Activated naive CD8-positive, alpha-beta T cell treated with anti-CD3 and anti-CD28 coated beads, Interleukin-2, amount 10 ng/mL, durations not matched to agents 7 days and 5 days (primary cell): ENCODE measurements around the gene ATXN1. TPM values are rescaled to one million over a fixed set of nuclear protein-coding genes. Genes with fewer than 3 reads are reported as not detected.
A peak's percentile ranks its signal among the peaks of the same experiment; 100 is the strongest.

Source experiments
- ATAC-seq: fragments of 150-1000 bp; cut with Tn5 transposase; one replicate; pipeline ENCODE4 v1.10.0; 2021; ENCODE audit warnings: low read depth, moderate library complexity
- POLR2A ChIA-PET: fragments of 350-600 bp; sonication (Branson Sonifier 250); formaldehyde crosslinking; loops from one replicate; lab custom pipeline; 2021; ENCODE audit warnings: antibody characterized with exemption; lab: Charles Lee
- DNase-seq: peaks from one replicate; pipeline ENCODE4 v3.0.0; 2021
- H3K27ac Mint-ChIP-seq: one replicate; pipeline ENCODE4 v1.8.0; 2022; ENCODE audit warnings: mild to moderate bottlenecking, mixed read lengths
- H3K27me3 Mint-ChIP-seq: one replicate; pipeline ENCODE4 v1.8.0; 2022; ENCODE audit warnings: mild to moderate bottlenecking, moderate library complexity, mixed read lengths
- H3K36me3 Mint-ChIP-seq: one replicate; pipeline ENCODE4 v1.8.0; 2021; ENCODE audit warnings: mild to moderate bottlenecking, mixed read lengths
- H3K4me1 Mint-ChIP-seq: one replicate; pipeline ENCODE4 v1.8.0; 2021; ENCODE audit warnings: mixed read lengths
- H3K4me3 Mint-ChIP-seq: one replicate; pipeline ENCODE4 v1.8.0; 2022; ENCODE audit warnings: mild to moderate bottlenecking, moderate library complexity, mixed read lengths
- H3K9me3 Mint-ChIP-seq: one replicate; pipeline ENCODE4 v1.8.0; 2021; ENCODE audit warnings: mixed read lengths
- total RNA-seq, 2 experiments: library from RNA; stranded (reverse); gene quantifications; one replicate each; pipeline ENCODE4 v1.2.3, GENCODE V29; 2021

Gene ATXN1
- total RNA-seq, 2 experiments from 2014 or later: 63.6 to 67.2 TPM

DNA sequence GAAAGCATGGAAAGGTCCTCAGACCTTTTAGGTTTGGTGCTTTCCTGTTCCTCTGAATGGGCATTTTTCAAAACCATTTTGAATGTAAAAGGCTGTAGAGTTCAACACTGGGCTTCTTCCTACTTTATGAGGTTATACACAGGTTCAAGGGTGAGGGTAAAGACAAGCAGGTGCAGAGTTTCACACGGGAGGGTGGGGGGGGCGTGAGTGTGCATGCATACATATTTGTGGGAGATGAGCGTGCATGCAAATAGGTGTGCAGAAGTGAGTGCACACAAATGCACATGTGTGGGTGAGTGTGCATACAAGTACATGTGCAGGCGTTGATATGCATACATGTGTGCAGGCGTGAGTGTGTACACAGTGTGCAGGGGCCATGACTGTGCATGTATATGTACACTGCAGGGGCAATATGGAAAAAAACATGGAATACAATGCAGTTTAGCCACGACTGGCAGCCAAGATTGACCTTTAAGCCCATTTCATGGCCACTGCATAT, 339.7 kb downstream of the ATXN1 start:
- Mint-ChIP-seq H3K4me3 (peak overlapping the region; percentile 65), H3K36me3 (peaks cover 17% of the 10 kb centered on the region), H3K4me1 (peaks cover 45% of the 10 kb centered on the region), H3K9me3 (no peaks in the 10 kb centered on the region), H3K27ac (peak overlapping the region; percentile 88), H3K27me3 (no peaks in the 10 kb centered on the region)
- POLR2A ChIA-PET: interaction anchor here (1.0 to 1.8 kb wide), 4 partner anchors 14 to 341 kb away, joined by 5 to 12 read pairs (median 6); partner anchors contain the start of gene ATXN1
- no peak for DNase-seq
- peak; percentile 43 for ATAC-seq

DNA sequence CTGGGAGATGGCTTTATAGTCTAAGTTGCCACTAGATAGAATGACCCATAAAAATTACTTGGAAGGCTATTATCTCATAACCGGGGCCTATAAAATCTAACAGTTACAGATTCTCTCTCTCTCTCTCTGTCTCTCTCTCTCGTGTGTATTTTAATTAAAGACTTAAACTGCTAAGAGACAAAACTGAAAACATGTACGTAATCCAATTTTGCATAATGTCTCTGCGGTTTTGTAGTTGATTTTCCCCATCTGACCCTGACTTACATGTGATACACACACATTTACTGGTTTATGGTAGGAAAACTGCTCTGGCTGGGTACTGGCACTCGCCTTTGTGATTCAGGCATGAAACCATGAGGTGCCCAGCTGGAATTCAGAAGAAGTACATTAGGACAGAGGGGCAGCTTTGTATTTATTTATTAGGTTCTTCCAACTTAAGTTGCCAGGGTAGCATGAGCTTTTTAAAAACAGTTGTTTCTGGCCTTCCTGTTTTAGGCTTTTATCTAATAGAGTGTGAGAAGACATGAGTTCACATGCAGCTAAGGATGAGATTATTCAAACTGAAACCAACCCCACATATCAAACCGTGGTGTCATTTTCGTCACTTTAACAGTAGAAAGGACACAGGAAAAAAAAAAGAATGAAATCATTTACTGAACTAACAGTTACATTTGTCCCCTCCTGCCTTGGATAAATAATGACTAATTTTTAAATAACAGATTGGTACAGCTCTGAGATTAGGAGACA, 340.4 kb downstream of the ATXN1 start:
- H3K9me3 Mint-ChIP-seq: no peaks in the 10 kb centered on the region
- H3K27me3 Mint-ChIP-seq: no peaks in the 10 kb centered on the region
- peak overlapping the region; percentile 65 for H3K4me3 Mint-ChIP-seq
- peak overlapping the region; percentile 88 for H3K27ac Mint-ChIP-seq
- POLR2A ChIA-PET: interaction anchor here (0.6 to 1.8 kb wide), 7 partner anchors 10 to 341 kb away, joined by 3 to 12 read pairs (median 6); partner anchors contain the start of gene ATXN1
- H3K36me3 Mint-ChIP-seq: peaks cover 13% of the 10 kb centered on the region
- ATAC-seq: peak; percentile 91
- H3K4me1 Mint-ChIP-seq: peaks cover 41% of the 10 kb centered on the region
- DNase-seq: no peak

- Mint-ChIP-seq H3K36me3 (peaks cover 11% of the 10 kb centered on the region), H3K4me3 (peak overlapping the region; percentile 65), H3K9me3 (no peaks in the 10 kb centered on the region), H3K27ac (peak overlapping the region; percentile 88), H3K27me3 (no peaks in the 10 kb centered on the region), H3K4me1 (peaks cover 40% of the 10 kb centered on the region)
- DNase-seq (no peak), ATAC-seq (no peak)
- POLR2A ChIA-PET: interaction anchor here (0.6 to 1.8 kb wide), 7 partner anchors 10 to 342 kb away, joined by 3 to 12 read pairs (median 6); partner anchors contain the start of gene ATXN1
Observed at GRCh38 chr6:16420337-16420714, 340.9 kb downstream of the ATXN1 start.

- ATAC-seq (no peak), DNase-seq (no peak)
- Mint-ChIP-seq H3K27ac (peak overlapping the region; percentile 88), H3K36me3 (peaks cover 11% of the 10 kb centered on the region), H3K27me3 (no peaks in the 10 kb centered on the region), H3K9me3 (no peaks in the 10 kb centered on the region), H3K4me1 (peaks cover 40% of the 10 kb centered on the region), H3K4me3 (peak overlapping the region; percentile 65)
- POLR2A ChIA-PET: interaction anchor here (1.2 to 1.8 kb wide), 4 partner anchors 17 to 342 kb away, joined by 5 to 12 read pairs (median 6); partner anchors contain the start of gene ATXN1
Observed at GRCh38 chr6:16419636-16420336, 341.5 kb downstream of the ATXN1 start.

GRCh38 chr6:16418151-16418550, 343.1 kb downstream of the ATXN1 start:
- Mint-ChIP-seq H3K27ac (no peak overlapping the region), H3K36me3 (peaks cover 9% of the 10 kb centered on the region), H3K4me1 (peaks cover 49% of the 10 kb centered on the region), H3K9me3 (no peaks in the 10 kb centered on the region), H3K4me3 (no peak overlapping the region), H3K27me3 (no peaks in the 10 kb centered on the region)
- POLR2A ChIA-PET: no interaction called here
- ATAC-seq: no peak
- no peak for DNase-seq

GRCh38 chr6:16415677-16416076, 345.6 kb downstream of the ATXN1 start:
- H3K4me3 Mint-ChIP-seq: no peak overlapping the region
- ATAC-seq (no peak), DNase-seq (no peak)
- H3K9me3 Mint-ChIP-seq: no peaks in the 10 kb centered on the region
- peaks cover 1% of the 10 kb centered on the region for H3K36me3 Mint-ChIP-seq
- no peak overlapping the region for H3K27ac Mint-ChIP-seq
- POLR2A ChIA-PET: no interaction called here
- H3K4me1 Mint-ChIP-seq: peaks cover 28% of the 10 kb centered on the region
- H3K27me3 Mint-ChIP-seq: no peaks in the 10 kb centered on the region

DNA sequence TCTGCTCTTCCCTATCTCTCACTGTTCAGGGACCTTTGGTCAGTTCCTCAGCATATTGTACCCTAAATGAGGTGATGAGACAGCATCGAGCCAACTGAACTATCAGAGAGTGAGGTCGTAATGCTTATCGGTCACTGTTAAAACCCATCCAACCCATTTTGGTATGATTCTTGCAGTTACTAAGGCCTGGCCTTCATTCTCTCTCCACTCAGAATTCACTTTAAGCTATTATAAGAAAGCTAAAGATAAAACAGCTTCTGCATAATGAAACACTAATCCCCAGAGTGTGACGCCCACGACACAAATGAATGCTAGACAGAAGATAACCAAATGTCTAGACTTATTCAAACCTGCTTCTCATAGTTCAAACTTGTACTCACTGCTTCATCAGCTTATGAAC, 347.1 kb downstream of the ATXN1 start:
- Mint-ChIP-seq H3K36me3 (peaks cover 1% of the 10 kb centered on the region), H3K4me3 (peak overlapping the region; percentile 64), H3K27me3 (no peaks in the 10 kb centered on the region), H3K27ac (peak overlapping the region; percentile 3), H3K4me1 (peaks cover 21% of the 10 kb centered on the region), H3K9me3 (no peaks in the 10 kb centered on the region)
- POLR2A ChIA-PET: no interaction called here
- ATAC-seq (no peak), DNase-seq (no peak)

- ATAC-seq (no peak), DNase-seq (no peak)
- Mint-ChIP-seq H3K4me1 (peaks cover 23% of the 10 kb centered on the region), H3K27ac (peak overlapping the region; percentile 12), H3K9me3 (no peaks in the 10 kb centered on the region), H3K27me3 (no peaks in the 10 kb centered on the region), H3K36me3 (peaks cover 1% of the 10 kb centered on the region), H3K4me3 (peak overlapping the region; percentile 64)
- POLR2A ChIA-PET: no interaction called here
Observed at GRCh38 chr6:16413399-16413798, 347.9 kb downstream of the ATXN1 start.

DNA sequence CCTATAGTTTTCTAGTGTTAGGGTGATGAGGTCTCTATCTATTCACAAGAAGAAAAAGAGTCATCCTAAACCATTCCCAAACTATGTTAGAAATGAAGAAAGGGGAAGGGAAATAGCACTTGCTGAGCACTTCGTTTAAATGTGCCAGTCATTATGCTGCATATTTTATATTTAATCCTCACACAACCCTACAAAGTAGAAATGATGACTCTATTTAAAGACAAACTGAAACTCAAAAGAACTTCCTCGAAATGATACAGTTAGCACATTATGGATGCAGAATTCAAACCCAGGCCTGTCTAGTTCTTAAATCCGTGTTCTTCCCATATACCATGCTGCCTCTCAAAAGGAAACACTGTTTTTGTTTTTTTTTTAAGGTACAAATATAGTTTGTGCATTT, 348.3 kb downstream of the ATXN1 start:
- peaks cover 23% of the 10 kb centered on the region for H3K4me1 Mint-ChIP-seq
- H3K27me3 Mint-ChIP-seq: no peaks in the 10 kb centered on the region
- ATAC-seq: no peak
- H3K4me3 Mint-ChIP-seq: no peak overlapping the region
- H3K9me3 Mint-ChIP-seq: no peaks in the 10 kb centered on the region
- POLR2A ChIA-PET: no interaction called here
- no peak for DNase-seq
- peaks cover 2% of the 10 kb centered on the region for H3K36me3 Mint-ChIP-seq
- no peak overlapping the region for H3K27ac Mint-ChIP-seq

DNA sequence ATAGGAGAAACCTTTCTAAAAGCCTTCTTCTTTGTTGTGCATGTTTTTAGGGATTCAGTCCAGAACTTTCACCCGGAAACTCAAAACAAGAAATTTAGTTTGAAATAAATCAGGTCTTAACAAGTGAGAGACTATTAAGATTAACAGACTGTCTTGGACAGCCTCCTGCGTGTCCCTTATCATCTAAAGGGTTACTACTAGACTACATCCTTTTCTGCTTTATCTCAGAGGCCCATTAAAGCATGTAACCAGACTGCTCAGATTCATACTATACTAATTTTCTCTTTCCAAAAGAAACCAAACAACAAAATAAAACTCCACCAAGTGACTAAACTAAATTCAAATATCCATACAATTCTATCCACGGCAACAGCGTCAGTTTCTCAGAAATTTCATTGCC, 349.1 kb downstream of the ATXN1 start:
- no peak overlapping the region for H3K27ac Mint-ChIP-seq
- peaks cover 27% of the 10 kb centered on the region for H3K4me1 Mint-ChIP-seq
- ATAC-seq: no peak
- H3K27me3 Mint-ChIP-seq: no peaks in the 10 kb centered on the region
- DNase-seq: no peak
- H3K36me3 Mint-ChIP-seq: peaks cover 7% of the 10 kb centered on the region
- no peaks in the 10 kb centered on the region for H3K9me3 Mint-ChIP-seq
- POLR2A ChIA-PET: no interaction called here
- no peak overlapping the region for H3K4me3 Mint-ChIP-seq

DNA sequence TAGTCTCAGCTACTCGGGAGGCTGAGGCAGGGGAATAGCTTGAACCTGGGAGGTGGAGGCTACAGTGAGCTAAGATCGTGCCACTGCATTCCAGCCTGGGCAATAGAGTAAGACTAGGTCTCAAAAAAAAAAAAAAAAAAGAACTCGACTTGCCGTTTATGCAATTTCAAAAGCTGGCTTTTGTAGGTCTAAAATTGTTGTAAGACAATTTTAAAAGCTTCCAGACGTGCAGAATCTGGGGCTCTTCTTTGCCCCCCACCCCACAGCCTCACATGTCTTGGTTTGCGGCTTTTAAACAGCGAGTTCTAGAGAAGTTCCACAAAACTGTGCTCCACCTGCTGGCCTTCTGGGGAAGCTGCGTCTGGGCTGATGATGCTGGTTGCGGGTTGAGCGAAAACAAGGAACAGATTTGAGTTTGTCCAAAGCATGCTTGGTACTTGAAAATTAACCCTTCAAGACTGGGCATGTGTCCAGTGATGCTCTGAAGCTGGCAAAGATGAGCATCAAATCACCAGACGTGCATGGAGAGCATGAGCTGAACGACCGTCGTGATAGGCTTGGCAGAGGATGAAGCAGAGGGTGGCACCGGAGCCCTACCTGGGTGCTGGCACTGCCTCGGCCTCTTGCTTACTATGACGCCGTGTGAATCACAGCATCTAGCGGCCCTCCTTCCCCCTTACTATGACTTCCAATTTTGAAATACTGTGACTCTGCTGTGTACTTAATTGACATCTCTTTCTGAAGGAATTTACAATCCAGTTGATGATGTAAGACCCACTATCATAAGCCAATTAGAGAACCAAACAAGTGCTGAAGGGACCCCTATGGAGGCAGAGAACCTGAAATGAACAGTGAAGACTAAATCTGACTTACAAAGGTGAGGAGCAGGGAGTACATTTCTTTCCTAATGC, 351.5 kb downstream of the ATXN1 start:
- DNase-seq (peak; percentile 47), ATAC-seq (peak; percentile 74)
- peaks cover 32% of the 10 kb centered on the region for H3K4me1 Mint-ChIP-seq
- POLR2A ChIA-PET: interaction anchor here (0.8 kb wide), 1 partner anchor 11 kb away, joined by 8 read pairs; no protein-coding TSS in a partner anchor
- H3K9me3 Mint-ChIP-seq: no peaks in the 10 kb centered on the region
- no peaks in the 10 kb centered on the region for H3K27me3 Mint-ChIP-seq
- peak overlapping the region; percentile 35 for H3K4me3 Mint-ChIP-seq
- no peak overlapping the region for H3K27ac Mint-ChIP-seq
- peaks cover 7% of the 10 kb centered on the region for H3K36me3 Mint-ChIP-seq

GRCh38 chr6:16408766-16409165, 352.5 kb downstream of the ATXN1 start:
- POLR2A ChIA-PET: no interaction called here
- peaks cover 28% of the 10 kb centered on the region for H3K4me1 Mint-ChIP-seq
- H3K36me3 Mint-ChIP-seq: peaks cover 7% of the 10 kb centered on the region

More at GRCh38 chr6:16408766-16409165, 352.5 kb downstream of the ATXN1 start:
- Mint-ChIP-seq H3K27me3 (no peaks in the 10 kb centered on the region), H3K9me3 (no peaks in the 10 kb centered on the region), H3K27ac (no peak overlapping the region), H3K4me3 (no peak overlapping the region)
- DNase-seq (no peak), ATAC-seq (no peak)
